HG03571 (cell line): ENCODE data around the gene VSIG10L.

Experiments used
- ATAC-seq: cut with Tn5 transposase; IDR thresholded peaks from one replicate; pipeline ENCODE4 v1.9.1; 2021; ENCODE audit not compliant: unreplicated experiment

VSIG10L gene

GRCh38 chr19:51339313-51339686 is 2.6 kb downstream of the VSIG10L start:
- ATAC-seq, result no peak

- ATAC-seq, result peak; percentile 54
Measured at GRCh38 chr19:51338563-51339312, 3.2 kb downstream of the VSIG10L start.

GRCh38 chr19:51337861-51338562 is 3.9 kb downstream of the VSIG10L start:
- no peak for ATAC-seq

GRCh38 chr19:51337141-51337860 is 4.6 kb downstream of the VSIG10L start:
- ATAC-seq, result no peak

- no peak for ATAC-seq
Measured at GRCh38 chr19:51333836-51334460, 8.0 kb downstream of the VSIG10L start.

- no peak for ATAC-seq
Measured at GRCh38 chr19:51331716-51332115, 10.2 kb downstream of the VSIG10L start.

GRCh38 chr19:51331193-51331592 is 10.7 kb downstream of the VSIG10L start:
- no peak for ATAC-seq

- no peak for ATAC-seq
Measured at GRCh38 chr19:51330366-51330765, 11.6 kb downstream of the VSIG10L start.

- ATAC-seq, result no peak
Measured at GRCh38 chr19:51329411-51329810, 12.5 kb downstream of the VSIG10L start.

GRCh38 chr19:51327066-51328001 is 14.6 kb downstream of the VSIG10L start:
- ATAC-seq, result no peak

GRCh38 chr19:51326216-51327065 is 15.5 kb downstream of the VSIG10L start:
- no peak for ATAC-seq

- ATAC-seq, result no peak
Measured at GRCh38 chr19:51325161-51325976, 16.6 kb downstream of the VSIG10L start.

GRCh38 chr19:51324167-51324481 is 17.8 kb downstream of the VSIG10L start:
- no peak for ATAC-seq

GRCh38 chr19:51323481-51324166 is 18.3 kb downstream of the VSIG10L start:
- ATAC-seq, result no peak

- ATAC-seq, result no peak
Measured at GRCh38 chr19:51321799-51322198, 20.1 kb downstream of the VSIG10L start.

- no peak for ATAC-seq
Measured at GRCh38 chr19:51320280-51320657, 21.7 kb downstream of the VSIG10L start.

GRCh38 chr19:51319649-51320279 is 22.2 kb downstream of the VSIG10L start:
- no peak for ATAC-seq
